GM19023 (cell line): ENCODE data around the gene KRTAP19-1.
"Not testable (repeated sequence)": the region's sequence is repeated elsewhere in the genome, so short reads cannot be mapped to it uniquely, and the experiment has no call there.

Experiments
- ATAC-seq: cut with Tn5 transposase; IDR thresholded peaks from one replicate; pipeline ENCODE4 v1.9.1; 2021; ENCODE audit warnings: mild to moderate bottlenecking, moderate library complexity; ENCODE audit not compliant: unreplicated experiment

KRTAP19-1 gene

DNA sequence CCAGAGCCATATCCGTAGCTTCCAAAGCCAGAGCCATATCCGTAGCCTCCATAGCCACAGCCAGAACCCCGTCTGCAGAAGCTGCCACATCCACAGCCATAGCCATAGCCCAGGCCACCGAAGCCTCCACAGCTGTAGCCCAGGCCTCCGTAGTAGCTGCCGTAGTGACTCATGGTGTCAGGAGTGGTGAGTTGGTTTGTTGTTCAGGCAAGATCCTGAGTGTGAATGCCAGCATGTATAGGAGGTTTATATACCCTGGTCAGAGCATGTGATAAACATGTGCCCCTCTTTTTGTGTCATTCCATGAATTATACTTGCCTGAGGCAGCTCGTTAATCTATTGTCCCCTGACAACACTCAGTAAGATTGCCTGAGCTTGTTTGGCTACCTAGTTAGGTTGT is at the start of gene KRTAP19-1:
TSS of gene KRTAP19-1 (minus strand) at position 223 of the 400 bp plus-strand sequence. CDS start at position 173, 50 bp downstream.
- ATAC-seq: no peak

DNA sequence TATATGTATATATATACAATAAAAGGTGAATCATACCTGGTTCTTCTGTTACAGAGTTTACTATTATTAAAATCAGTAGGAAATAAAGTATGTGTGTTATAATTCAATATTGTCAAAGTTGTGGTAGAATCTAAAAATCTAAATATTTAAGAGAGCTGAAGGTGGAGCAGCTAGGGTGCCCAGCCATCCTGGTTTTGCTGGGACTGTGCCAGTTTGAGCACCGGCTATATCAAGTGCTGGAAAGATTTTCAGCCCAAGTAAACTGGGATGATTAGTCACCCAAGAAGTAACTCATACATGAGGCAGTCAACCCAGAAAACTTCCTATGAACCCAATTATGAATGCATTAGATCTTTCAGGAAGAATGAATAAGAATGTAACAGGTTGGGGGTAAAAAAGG is 38.7 kb upstream of the KRTAP19-1 start:
- no peak for ATAC-seq

DNA sequence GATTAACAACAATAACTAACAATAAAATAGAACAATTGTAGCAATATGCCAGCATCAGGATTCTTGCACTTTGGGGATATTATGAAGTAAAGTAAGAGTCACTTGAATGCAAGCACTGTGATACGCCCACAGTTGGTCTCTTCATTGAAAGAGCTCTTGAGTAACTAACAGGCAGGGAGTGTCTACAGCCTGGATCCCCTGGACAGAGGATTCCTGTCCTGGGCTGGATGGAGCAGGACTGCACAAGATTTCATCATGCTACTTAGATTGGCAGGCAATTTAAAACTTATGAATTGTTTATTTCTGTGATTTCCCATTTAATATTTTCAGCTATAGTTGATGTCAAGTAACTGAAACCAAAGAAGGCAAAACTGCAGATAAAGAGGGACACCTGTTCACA is 35.5 kb upstream of the KRTAP19-1 start:
- no peak for ATAC-seq

DNA sequence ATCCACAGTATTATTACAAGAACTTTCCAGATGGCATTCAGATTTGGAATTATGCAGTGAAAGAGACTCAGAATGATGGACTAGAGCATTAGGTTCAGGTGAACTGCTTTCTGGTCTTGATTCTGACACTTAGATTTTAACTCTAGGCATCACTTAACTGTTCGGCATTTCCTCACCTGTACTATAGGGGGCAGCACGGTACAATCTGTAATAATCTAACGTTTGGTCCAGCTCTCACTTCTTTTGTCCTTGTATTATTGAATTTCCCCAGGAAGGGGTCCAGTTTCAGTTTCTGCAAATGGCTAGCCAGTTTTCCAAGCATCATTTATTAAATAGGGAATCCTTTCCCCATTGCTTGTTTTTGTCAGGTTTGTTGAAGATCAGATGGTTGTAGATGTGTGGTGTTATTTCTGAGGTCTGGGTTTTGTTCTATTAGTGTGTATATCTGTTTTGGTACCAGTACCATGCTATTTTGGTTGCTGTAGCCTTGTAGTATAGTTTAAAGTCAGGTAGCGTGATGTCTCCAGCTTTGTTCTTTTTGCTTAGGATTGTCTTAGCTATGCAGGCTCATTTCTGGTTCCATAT is 25.5 kb upstream of the KRTAP19-1 start:
- not testable (repeated sequence) for ATAC-seq

DNA sequence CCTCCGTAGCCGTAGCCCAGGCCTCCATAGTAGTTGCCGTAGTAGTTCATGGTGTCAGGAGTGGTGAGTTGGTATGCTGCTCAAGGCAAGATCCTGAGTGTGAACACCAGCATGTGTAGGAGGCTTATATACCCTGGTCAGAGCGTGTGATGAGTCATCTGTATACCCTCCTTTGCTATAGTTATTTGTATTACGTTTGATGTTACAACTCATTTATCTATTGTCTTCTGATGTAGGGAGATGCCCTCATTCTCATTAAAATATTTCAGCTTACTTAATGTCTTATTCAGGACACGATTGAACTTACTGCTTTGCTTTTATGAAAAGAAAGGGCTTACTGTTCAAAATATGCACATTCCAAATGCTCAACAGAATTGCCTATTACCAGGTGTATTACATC is 21.9 kb upstream of the KRTAP19-1 start, which contains the start of gene KRTAP19-5:
TSS of gene KRTAP19-5 (minus strand) at position 101 of the 400 bp plus-strand sequence. CDS start at position 50, 51 bp downstream.
- ATAC-seq: no peak

DNA sequence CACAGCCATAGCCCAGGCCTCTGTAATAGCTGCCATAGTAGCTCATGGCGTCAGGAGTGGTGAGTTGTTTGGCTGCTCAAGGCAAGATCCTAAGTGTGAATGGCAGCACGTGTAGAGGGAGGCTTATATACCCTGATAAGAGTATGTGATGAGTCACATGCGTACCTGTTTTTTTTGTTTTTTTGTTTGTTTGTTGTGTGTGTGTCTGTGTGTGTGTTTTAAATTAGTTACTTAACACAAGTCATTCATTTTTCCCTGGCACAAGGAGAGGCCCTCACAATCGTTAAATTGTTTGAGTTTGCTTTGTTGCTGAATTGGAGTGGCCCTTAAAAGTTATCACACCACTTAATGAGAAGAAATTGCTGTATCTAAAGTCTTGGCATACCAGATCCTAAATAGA is 16.9 kb upstream of the KRTAP19-1 start, which contains the start of gene KRTAP19-4:
TSS of gene KRTAP19-4 (minus strand) at position 101 of the 400 bp plus-strand sequence. CDS start at position 46, 55 bp downstream.
- ATAC-seq: no peak

DNA sequence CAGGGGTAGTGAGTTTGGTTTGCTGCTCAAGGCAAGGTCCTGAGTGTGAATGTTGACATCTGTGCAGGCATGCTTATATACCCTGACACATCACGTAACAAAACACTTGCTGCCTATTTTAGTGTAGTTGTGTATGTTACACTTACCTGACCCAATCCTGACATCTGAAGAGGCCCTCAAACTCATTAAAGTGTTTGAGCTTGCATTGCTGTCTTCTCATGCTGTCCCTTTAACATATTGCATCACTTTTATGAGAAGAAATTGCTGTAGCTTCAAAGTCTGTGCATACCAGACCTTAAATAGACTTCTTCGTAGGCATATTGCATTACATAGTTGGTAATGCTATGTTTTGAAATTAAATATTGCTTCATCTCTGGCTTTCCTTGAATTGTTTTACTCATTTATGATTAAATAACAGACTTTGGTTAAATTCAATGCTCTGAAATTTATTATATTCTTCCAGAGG is 11.8 kb upstream of the KRTAP19-1 start, which contains the start of gene KRTAP19-3:
TSS of gene KRTAP19-3 (minus strand) at position 51 of the 466 bp plus-strand sequence. CDS start 56 bp downstream, outside the sequence.
- no peak for ATAC-seq

DNA sequence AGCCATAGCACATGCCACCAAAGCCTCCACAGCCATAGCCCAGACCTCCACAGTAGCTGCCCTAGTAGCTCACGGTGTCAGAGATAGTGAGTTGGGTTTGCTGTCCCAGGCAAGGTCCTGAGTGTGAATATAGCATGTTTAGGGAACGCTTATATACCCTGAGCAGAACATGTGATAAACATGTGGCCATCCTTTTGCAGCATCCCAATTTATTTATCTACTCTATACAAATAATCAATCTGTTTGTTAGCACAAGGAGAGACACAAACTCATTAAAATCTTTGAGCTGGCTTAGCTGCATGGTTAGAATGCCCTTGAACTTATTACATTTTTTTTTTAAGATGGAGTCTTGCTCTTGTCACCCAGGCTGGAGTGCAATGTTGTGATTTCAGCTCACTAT is 7.2 kb upstream of the KRTAP19-1 start, which contains the start of gene KRTAP19-2:
TSS of gene KRTAP19-2 (minus strand) at position 101 of the 400 bp plus-strand sequence. CDS start at position 13, 88 bp downstream.
- no peak for ATAC-seq

DNA sequence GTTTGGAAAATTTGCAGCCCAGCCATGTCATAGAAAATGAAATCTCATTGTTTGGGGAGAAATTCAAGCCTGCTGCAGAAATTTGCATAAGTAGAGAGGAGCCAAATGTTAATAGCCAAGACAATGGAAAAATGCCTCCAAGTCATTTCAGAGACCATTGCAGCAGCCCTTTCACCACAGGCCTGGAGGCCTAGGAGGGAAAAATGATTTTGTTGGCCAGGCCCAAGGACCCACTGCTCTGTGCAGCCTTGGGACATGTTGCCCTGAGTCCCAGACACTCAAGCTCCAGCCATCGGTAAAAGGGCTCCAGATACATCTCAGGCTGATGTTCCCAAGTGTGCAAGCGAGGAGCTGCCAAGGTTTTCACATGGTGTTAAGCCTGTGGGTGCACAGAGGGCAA is 6.0 kb upstream of the KRTAP19-1 start:
- no peak for ATAC-seq

DNA sequence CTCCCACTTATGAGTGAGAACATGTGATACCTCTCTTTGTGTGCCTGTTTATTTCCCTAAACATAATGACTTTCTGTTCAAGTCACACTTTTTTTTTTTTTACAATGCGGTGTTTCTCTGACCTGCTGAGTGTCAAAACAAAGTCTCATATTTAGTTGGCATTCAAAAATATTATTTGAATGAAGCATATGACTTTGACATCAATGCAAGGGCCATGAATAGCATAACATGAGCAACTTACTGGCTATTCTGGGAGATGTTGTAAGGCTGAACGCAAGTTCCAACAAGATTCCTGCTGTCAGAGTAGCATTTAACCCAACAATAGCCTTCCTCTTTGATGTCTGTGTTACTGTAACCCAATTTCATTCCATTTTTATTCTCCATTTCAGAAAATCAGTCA is 2.0 kb upstream of the KRTAP19-1 start:
- ATAC-seq: no peak

DNA sequence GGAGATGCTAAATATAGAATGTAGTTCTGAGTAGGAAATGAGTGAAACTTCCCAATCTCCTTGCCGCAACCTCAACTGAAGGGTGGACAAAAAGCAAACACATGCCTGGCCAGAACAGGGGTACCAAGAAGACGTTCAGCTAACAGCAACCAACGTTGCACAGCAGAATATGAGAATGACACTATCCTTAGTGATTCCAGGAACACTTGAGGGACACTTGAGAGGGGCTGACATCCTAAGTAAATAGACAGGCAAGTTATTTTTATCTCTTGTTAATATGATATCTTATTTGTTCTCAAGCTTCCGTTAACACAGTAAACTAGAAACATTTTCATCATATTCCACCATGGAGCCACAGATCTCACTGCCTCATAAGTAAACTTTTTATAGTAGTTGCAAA is 908 bp downstream of the KRTAP19-1 start:
- ATAC-seq: no peak

DNA sequence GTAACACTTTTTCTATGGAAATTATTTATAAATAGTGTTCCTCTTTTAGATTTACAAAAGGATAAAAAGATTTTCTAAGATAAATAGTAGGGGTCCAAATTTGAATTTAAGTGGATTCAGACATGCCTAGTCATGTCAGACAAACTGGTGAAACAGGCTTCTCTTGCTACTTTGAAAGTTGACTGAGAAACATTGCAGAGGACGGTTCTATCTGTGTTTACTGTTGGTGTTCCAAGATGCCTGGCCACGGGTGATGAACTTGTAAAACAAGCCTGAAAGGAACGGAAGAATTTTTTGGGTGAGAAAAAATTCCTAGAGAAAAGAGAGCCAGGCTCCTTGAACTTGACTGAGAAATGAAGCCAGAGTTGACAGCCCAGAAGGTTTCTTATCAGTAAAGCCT is 2.2 kb downstream of the KRTAP19-1 start:
- ATAC-seq: no peak

DNA sequence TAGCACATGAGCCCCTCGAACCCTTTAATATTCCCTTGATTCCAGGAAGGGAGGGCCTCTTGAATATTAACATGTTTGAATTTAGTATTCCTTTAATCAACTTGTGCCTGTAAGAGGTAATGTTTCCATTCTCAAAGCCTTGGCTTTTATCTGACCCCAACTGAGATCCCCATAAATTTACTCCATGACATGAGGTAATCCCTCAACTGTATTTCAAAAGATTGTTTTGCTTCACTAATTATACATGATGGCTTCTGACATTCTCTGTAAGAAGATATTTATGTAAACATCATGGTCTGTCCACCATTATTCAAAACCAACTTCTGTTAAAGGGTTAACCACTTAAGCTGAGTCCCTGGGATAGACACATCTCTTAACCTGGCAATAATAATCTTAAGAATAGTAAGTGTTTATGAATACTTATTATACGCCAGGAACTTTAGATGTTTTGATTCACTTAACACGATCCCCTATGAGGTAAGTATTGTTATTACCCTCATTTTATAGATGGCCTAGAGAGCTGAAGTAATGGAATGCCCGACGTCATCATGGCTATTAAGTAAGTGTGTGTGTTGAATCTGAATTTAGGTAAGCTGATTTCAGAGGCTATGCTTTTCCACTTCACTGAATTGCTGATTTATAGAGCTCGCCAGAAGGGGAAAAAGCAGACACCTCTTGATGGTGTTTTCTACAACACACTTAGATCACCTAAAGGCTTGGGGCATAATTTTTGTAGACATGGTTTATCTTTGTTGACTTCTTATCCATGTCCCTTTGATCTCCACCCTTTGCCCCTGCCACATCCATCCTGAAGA is 11.1 kb downstream of the KRTAP19-1 start:
- ATAC-seq: no peak

DNA sequence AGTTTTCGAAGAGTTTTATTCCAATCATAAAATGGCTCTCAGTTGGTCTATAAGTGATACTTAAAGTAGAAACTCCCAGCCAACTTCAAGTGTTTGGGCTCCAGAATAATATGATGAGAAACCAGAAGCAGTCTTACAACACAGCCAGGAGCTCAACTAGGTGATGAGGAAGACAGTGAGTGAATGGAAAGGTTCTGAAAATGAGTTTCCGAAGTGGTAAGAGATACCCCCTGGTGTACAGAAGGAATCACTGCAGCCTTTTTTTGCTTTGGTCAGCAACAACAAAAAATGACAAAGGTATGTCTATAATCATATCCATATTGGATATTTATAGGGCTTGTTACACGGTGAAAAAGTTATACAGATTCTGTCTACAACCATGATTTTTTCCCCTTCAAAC is 16.5 kb downstream of the KRTAP19-1 start:
- ATAC-seq: no peak

DNA sequence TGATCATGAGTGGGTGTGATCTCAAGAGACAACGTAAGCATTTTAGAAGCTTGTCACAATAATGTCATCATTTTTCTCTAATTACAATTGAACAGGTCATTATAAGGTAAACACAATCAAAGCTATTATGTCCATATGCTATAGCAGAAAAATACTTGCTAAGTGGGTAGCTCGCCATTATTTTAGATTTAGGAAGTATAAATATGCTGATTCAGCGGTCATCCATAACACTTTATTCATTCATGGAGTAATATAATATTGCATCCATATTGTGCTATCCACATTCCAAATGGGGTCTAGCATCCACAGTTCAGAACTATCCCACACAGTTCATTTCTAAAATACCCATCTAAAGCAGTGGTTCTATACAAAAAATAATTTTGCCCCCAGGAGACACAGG is 31.7 kb downstream of the KRTAP19-1 start:
- no peak for ATAC-seq

DNA sequence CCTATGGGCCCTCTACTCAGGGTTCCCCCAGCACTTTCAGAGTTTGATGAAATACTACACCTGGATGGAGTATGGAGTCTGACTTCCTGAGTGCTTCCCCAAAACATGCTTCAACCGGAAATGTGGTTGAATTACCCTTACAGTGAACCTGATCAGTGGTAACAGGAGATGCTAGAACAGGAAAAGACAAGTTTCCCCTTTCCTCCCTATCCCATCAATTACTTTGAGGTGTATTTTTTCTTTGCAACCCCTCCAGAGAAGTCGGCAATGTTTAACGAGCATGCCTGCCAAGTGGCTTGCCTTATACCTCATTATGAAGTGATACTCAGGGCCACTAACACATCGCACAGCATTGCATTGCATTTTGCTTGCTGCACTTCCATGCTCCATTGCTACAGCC is 33.1 kb downstream of the KRTAP19-1 start:
- no peak for ATAC-seq

DNA sequence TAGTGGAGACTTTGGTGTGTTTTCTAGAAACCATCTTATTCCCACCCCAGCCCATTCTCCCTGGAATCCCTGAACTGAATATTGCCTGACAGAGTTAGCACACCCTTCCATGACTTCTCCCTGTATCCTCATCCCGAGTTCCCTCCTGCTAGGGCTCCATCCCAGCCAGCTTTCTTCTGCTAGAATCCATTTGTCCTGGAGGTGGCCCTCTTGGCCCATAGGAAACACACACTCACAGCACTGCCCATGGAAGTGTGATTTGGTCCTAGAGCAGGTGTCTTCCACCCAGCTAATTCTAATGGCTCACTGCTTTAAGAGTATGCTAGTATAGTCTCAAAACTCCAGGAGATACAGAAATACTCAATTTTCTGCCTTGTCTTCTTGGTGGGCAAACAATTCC is 36.0 kb downstream of the KRTAP19-1 start:
- ATAC-seq: no peak

DNA sequence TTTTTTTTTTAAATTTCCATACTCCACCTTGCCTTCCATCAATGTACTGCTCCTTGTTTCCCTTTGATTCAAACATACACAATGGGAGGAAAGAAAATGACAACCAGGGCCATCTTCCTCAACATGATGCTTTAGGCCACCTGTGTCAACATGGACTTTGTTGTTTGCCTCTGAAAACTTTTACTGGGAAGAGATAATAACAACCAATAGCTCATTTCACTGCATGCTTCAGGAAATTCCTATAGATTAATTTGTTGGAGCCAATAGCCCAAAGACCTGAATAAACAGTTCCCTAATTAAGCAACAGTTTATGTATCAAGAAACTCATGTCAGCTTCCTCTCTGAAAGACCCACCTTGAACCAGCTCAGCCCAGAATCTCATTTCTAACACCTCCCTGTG is 36.9 kb downstream of the KRTAP19-1 start:
- ATAC-seq: no peak

DNA sequence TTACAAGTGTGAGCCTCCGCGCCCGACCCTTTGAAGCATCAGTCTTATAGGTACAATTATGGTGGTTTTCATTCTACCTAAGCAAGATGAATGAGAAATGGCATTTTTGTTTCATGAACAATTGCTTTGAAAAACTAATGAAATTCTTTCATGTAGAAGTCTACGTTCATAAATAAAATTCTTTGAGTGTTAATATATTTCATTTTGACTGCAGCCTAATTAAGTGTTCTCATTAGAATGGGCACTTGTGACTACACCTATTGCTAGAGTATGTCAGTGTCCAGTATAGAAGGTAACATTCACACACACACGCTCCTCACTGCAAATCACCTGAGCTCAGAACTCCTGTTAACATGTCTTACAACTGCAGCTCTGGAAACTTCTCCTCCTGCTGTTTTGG is 40.2 kb downstream of the KRTAP19-1 start, which contains the start of gene KRTAP15-1:
TSS of gene KRTAP15-1 (plus strand) at position 301 of the 400 bp plus-strand sequence. CDS start at position 354, 53 bp downstream.
- no peak for ATAC-seq

DNA sequence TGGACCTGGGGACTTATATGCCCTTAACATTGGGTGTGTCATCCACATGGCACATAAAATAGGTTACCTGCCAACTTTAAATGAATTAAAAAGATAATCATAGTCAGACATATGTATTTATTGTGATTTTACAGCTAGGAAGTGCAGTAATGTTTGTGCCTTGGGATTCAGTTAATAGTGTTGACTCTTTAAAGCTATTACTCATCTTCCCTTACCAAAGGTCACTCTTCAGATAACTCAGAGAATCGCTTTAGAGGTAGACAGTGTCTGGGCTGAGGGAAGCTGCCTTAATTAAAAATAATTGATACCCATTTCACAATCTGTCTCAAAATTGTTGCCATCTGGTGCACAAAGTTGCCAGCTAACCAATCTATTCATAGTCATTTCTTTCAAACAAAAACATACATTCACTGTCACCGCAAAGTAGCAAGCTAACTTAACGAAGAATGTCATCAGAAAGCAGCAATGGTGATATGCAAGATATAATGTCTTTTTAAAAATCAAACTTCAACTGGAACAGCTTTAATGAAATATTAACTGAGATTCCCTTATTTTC is 43.1 kb downstream of the KRTAP19-1 start:
- ATAC-seq: no peak

DNA sequence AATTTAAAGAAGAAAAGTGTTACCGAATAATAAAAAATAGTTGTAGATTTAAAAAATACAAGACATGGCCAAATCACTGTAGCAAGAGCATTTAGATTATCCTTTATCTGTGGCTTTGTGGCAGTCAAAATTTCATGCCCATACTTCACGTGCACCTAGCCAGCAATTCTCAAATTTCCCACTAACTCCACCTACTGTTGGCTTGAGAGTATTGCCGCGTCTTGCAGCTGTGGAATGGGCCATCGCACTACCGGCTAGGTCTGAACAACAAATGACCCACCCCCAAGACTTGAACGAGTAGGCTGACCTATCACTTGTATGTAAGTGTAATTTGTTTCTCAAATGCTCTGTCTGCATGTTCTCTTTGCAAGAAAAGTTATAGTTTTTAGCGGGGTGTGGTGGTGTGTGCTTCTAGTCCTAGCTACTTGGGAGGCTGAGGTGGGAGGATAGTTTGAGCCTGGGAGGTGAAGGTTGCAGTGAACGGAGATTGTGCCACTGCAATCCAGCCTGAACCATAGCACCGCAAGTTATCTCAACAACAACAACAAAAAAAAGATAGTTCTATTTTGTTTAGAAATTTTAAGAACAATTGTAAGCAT is 46.0 kb downstream of the KRTAP19-1 start:
- no peak for ATAC-seq
